ENCODE measurements around the gene BRWD1.

DNA sequence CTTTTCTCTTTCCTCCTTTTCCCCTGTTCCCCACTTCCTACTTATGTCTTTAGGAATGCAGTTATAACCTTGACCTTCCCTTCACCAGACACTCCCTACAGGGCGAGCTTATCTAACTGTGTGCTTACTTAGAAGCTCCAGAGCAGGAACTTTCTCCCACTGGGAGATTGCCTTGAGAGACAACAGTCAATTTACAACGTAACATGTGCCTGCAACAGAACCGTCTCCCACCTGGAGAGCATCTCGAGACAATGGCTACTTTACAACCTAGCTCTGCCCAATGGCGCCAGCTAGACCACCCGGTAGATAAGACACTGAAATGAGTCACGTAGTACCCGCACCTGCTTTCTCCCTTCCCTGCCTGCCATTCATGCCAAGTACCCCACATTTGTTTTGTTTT lies 18.7 kb upstream of the BRWD1 start:
- TF ChIP-seq, protein P1, sequence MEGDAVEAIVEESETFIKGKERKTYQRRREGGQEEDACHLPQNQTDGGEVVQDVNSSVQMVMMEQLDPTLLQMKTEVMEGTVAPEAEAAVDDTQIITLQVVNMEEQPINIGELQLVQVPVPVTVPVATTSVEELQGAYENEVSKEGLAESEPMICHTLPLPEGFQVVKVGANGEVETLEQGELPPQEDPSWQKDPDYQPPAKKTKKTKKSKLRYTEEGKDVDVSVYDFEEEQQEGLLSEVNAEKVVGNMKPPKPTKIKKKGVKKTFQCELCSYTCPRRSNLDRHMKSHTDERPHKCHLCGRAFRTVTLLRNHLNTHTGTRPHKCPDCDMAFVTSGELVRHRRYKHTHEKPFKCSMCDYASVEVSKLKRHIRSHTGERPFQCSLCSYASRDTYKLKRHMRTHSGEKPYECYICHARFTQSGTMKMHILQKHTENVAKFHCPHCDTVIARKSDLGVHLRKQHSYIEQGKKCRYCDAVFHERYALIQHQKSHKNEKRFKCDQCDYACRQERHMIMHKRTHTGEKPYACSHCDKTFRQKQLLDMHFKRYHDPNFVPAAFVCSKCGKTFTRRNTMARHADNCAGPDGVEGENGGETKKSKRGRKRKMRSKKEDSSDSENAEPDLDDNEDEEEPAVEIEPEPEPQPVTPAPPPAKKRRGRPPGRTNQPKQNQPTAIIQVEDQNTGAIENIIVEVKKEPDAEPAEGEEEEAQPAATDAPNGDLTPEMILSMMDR (conservative IDR thresholded peaks at IDR 0.05; ENCODE audit: low read depth in 2 of 2) = no peak
- TF ChIP-seq JUNB (IDR thresholded peaks at IDR 0.05; ENCODE audit: unreplicated experiment) (no peak), CREB1 (CRISPR knock-in tag; IDR thresholded peaks at IDR 0.05; ENCODE audit: low read depth) (no peak), EZH2 (IDR thresholded peaks at IDR 0.05; ENCODE audit: low read depth, unreplicated experiment) (no peak), STAT1 (IDR thresholded peaks at IDR 0.05; ENCODE audit: unreplicated experiment) (no peak), EZH2phosphoT487 (IDR thresholded peaks at IDR 0.05; ENCODE audit: unreplicated experiment) (no peak)
- TF ChIP-seq, protein P2, sequence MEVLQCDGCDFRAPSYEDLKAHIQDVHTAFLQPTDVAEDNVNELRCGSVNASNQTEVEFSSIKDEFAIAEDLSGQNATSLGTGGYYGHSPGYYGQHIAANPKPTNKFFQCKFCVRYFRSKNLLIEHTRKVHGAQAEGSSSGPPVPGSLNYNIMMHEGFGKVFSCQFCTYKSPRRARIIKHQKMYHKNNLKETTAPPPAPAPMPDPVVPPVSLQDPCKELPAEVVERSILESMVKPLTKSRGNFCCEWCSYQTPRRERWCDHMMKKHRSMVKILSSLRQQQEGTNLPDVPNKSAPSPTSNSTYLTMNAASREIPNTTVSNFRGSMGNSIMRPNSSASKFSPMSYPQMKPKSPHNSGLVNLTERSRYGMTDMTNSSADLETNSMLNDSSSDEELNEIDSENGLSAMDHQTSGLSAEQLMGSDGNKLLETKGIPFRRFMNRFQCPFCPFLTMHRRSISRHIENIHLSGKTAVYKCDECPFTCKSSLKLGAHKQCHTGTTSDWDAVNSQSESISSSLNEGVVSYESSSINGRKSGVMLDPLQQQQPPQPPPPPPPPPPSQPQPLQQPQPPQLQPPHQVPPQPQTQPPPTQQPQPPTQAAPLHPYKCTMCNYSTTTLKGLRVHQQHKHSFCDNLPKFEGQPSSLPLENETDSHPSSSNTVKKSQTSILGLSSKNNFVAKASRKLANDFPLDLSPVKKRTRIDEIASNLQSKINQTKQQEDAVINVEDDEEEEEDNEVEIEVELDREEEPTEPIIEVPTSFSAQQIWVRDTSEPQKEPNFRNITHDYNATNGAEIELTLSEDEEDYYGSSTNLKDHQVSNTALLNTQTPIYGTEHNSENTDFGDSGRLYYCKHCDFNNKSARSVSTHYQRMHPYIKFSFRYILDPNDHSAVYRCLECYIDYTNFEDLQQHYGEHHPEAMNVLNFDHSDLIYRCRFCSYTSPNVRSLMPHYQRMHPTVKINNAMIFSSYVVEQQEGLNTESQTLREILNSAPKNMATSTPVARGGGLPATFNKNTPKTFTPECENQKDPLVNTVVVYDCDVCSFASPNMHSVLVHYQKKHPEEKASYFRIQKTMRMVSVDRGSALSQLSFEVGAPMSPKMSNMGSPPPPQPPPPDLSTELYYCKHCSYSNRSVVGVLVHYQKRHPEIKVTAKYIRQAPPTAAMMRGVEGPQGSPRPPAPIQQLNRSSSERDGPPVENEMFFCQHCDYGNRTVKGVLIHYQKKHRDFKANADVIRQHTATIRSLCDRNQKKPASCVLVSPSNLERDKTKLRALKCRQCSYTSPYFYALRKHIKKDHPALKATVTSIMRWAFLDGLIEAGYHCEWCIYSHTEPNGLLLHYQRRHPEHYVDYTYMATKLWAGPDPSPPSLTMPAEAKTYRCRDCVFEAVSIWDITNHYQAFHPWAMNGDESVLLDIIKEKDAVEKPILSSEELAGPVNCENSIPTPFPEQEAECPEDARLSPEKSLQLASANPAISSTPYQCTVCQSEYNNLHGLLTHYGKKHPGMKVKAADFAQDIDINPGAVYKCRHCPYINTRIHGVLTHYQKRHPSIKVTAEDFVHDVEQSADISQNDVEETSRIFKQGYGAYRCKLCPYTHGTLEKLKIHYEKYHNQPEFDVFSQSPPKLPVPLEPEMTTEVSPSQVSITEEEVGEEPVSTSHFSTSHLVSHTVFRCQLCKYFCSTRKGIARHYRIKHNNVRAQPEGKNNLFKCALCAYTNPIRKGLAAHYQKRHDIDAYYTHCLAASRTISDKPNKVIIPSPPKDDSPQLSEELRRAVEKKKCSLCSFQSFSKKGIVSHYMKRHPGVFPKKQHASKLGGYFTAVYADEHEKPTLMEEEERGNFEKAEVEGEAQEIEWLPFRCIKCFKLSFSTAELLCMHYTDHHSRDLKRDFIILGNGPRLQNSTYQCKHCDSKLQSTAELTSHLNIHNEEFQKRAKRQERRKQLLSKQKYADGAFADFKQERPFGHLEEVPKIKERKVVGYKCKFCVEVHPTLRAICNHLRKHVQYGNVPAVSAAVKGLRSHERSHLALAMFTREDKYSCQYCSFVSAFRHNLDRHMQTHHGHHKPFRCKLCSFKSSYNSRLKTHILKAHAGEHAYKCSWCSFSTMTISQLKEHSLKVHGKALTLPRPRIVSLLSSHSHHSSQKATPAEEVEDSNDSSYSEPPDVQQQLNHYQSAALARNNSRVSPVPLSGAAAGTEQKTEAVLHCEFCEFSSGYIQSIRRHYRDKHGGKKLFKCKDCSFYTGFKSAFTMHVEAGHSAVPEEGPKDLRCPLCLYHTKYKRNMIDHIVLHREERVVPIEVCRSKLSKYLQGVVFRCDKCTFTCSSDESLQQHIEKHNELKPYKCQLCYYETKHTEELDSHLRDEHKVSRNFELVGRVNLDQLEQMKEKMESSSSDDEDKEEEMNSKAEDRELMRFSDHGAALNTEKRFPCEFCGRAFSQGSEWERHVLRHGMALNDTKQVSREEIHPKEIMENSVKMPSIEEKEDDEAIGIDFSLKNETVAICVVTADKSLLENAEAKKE (CRISPR knock-in tag; IDR thresholded peaks at IDR 0.05) = no peak

Measured in GM23338 (cell line).